ENCODE data around the gene PKN2. TPM values are rescaled to one million over a fixed set of nuclear protein-coding genes. Genes with fewer than 3 reads are reported as not detected.

PKN2 gene
- total and polyA plus RNA-seq, 2 experiments from 2014 or later: 14.6 to 29.4 TPM

GRCh38 chr1:88678405-88678804 is 5.7 kb upstream of the PKN2 start:
- Histone ChIP-seq H3K4me1 (ENCODE audit: insufficient read depth) (no peaks in the 10 kb centered on the region), H2AFZ (no peak overlapping the region), H3K79me2 (replicated peaks; ENCODE audit: insufficient read depth) (peaks cover 9% of the 10 kb centered on the region; the same call in 1 of the 2 replicates), H3K27ac (ENCODE audit: low read depth) (no peak overlapping the region), H3F3A (replicated peaks; ENCODE audit: low read depth) (peaks cover 1% of the 10 kb centered on the region), H3K27me3 (ENCODE audit: insufficient read depth) (no peaks in the 10 kb centered on the region), H4K20me1 (replicated peaks; ENCODE audit: insufficient read depth) (no peaks in the 10 kb centered on the region), H3K4me3 (no peak overlapping the region), H3K9me2 (ENCODE audit: insufficient read depth) (no peaks in the 10 kb centered on the region), H3K36me3 (ENCODE audit: insufficient read depth) (no peaks in the 10 kb centered on the region), H3K4me2 (no peak overlapping the region)
- H3K27ac Mint-ChIP-seq: no peak overlapping the region
- ATAC-seq (no peak), DNase-seq (ENCODE audit: low spot score) (no peak)
- TF ChIP-seq STAT1 (IDR thresholded peaks at IDR 0.05; ENCODE audit: unreplicated experiment) (no peak), ZNF331 (CRISPR knock-in tag; IDR thresholded peaks at IDR 0.05; ENCODE audit: low read depth) (no peak), REST (IDR thresholded peaks at IDR 0.05; ENCODE audit: unreplicated experiment) (no peak), ZNF462 (CRISPR knock-in tag; IDR thresholded peaks at IDR 0.05) (no peak), EZH2phosphoT487 (IDR thresholded peaks at IDR 0.05; ENCODE audit: unreplicated experiment) (no peak), CREB1 (CRISPR knock-in tag; IDR thresholded peaks at IDR 0.05; ENCODE audit: low read depth) (no peak), ZNF114 (CRISPR knock-in tag; IDR thresholded peaks at IDR 0.05) (no peak), POLR2AphosphoS5 (IDR thresholded peaks at IDR 0.05; ENCODE audit: low read depth) (no peak), NANOG (IDR thresholded peaks at IDR 0.05; ENCODE audit: borderline replicate concordance) (no peak), ETS1 (IDR thresholded peaks at IDR 0.05) (no peak), JUNB (IDR thresholded peaks at IDR 0.05; ENCODE audit: unreplicated experiment) (no peak), EZH2 (IDR thresholded peaks at IDR 0.05; ENCODE audit: low read depth, unreplicated experiment) (no peak), CTCF (conservative IDR thresholded peaks at IDR 0.05; ENCODE audit: low read depth in 2 of 2) (no peak)
- H3K4me3 Mint-ChIP-seq: no peak overlapping the region
- H3K27me3 Mint-ChIP-seq (ENCODE audit: insufficient read depth, low read depth, poor library complexity): peaks cover under 1% of the 10 kb centered on the region
- peaks cover 6% of the 10 kb centered on the region for H3K4me1 Mint-ChIP-seq
- H3K9me3 Mint-ChIP-seq: no peaks in the 10 kb centered on the region
- no peaks in the 10 kb centered on the region for H3K36me3 Mint-ChIP-seq (ENCODE audit: low read depth)

All from GM23338 (cell line).